Measurements from ENCODE around the gene OR5AU1.

Gene OR5AU1

DNA sequence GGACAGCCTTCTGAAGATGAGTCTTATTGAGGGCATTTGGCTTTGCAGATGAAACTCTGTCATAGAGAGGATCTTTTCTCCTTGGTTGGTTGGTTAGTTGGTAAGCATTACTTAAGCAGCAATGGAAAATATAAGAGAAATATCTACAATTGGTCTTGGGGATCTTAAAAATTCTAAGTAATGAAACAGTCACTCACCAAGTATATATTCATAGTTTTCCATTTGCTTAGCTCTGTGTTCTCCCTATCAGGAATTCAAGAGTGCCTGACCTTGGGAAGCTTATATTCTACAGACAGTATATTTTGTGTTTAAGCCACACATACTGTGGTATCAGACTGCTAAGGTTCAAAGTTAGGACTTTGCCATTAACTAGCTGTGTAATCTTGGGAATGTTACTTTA is at the start of gene OR5AU1:
Gene OR5AU1 (minus strand): TSS at position 101 of the 400 bp plus-strand sequence. CDS start 191 bp downstream, outside the sequence.
- DNase-seq (ENCODE audit: low read depth, low spot score): no peak

DNA sequence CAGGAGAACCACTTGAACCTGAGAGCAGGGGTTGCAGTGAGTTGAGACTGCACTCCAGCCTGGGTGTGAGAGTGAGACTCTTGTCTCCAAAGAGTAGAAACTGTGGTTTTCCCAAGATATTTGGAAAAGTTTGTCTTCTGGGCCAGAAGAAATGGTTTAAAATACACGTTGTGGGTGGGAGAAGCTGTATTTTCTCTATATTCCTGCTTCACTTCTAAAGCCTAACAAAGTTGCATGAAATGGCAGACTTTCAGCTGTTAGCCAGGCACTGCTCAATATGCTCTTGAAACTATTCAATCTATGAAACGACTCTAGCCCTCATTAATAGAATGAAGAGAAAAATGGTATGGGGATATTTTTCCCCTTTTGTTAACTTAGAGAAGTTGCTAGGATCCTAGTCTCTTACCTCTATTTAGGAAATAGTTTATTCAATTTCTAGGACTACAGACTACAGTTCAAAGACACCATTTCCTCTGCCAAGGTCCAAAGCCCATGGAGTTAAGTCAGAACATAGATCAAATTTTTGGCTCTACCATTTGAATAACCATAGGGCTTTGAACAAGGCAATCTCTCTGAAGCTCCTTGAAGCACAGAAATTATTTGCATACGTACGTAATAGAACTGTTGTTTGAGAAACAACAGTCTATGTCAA is 49.3 kb upstream of the OR5AU1 start:
- no peak for DNase-seq (ENCODE audit: low read depth, low spot score)

DNA sequence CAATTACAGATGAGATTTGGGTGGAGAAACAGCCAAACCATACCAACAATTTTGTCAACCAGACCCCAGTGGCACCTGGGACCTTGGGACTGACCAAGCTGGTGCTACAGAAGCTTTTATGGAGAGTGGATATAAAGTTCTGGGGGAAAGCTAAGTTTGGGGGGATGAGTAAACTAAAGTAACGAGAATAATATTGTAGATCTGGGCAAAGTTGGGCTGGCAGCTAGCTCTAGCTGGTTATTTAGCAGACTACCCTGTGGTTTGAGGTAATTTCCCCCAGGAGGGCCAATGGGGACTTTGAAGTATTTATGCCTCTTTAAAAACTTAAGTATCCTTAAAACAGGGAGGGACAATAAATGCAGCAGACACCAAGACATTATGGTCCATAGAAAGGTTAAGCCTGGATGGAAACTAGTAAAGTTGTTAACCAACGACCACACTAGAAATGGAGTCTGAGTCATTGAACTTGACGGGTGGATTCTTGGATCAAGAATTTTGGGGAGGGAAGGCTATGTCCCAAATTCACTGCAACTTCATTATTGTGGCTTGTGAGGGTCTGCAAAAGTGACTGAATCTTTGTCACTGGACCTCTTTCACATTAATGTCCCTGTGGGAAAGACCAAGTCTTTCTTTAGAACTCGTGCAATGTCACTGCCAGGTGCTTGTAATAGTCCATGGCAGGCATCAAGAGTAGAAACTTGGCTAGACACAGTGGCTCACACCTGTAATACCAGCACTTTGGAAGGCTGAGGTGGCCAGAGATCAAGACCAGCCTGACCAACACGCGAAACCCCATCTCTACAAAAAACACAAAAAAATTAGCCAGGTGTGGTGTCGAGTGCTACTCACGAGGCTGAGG is 48.5 kb upstream of the OR5AU1 start:
- no peak for DNase-seq (ENCODE audit: low read depth, low spot score)

DNA sequence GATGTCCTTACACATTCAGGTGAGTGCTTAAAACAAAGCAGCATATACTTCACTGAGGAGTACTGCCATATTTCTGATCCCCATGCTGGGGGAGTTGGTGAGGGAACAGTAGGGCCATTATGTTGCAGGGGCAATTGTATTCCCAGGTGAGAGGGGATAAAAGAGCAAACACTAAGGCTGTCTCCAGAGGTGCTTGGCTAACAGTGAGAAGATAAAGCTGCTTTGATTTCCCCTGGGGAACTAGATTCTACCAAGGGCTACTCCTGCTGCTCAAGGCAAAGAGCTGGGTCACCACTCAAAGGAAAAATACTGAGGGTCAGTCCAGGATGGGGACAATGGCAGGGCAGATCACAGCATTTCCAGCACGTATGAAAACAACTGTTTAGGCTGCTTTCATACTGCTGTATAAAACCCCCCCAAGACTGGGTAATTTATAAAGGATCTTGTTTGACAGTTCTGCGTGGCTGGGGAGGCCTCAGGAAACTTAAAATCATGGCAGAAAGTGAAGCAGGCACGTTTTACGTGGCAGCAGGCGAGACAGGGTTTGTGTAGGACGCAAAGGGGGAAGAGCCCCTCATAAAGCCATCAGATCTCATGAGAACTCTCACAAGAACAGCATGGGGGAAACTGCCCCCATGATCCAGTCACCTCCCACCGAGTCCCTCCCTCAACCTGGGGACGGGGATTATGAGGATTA is 47.8 kb upstream of the OR5AU1 start:
- DNase-seq (ENCODE audit: low read depth, low spot score): no peak

DNA sequence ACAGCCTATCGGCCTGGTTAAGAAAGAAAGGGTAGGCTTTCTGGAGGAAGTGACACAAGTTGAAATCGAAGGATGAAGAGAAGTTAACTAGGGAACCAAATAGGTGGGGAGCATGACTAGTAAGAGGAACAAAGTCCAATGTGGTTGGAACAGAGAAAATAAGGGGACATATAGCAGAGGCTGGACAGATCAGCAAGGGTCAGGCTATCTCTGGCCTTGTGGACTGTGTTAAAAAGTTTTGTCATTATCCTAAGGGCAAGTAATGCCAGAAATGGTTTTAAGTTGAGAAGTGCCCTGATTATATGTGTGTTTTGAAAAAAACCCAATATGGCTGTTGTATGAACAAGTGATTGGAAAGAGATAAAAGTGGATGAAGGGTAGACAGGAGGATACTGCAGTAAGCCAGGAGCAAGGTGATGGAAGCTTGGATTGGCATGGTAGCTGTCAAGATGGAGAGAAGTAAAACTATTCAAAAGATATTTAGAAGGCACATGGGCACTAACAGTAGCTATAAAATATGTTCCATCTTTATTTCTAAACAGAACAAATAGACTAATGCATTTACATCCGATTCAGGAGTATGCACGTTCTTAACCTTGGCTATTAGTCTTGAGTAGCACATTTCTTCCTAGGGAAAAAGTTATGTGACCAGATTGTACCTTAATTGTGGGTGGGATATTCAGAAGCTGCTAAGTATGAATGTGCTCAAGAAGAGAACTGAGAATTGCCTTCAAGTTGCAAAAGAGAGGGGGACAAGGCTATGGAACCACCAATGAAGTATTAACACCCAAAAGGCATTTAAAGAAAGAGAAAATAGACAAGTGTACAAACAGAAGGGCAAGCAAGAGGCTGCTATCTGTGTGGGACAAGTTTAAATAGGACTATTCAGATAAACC is 46.8 kb upstream of the OR5AU1 start:
- DNase-seq (ENCODE audit: low read depth, low spot score): no peak

DNA sequence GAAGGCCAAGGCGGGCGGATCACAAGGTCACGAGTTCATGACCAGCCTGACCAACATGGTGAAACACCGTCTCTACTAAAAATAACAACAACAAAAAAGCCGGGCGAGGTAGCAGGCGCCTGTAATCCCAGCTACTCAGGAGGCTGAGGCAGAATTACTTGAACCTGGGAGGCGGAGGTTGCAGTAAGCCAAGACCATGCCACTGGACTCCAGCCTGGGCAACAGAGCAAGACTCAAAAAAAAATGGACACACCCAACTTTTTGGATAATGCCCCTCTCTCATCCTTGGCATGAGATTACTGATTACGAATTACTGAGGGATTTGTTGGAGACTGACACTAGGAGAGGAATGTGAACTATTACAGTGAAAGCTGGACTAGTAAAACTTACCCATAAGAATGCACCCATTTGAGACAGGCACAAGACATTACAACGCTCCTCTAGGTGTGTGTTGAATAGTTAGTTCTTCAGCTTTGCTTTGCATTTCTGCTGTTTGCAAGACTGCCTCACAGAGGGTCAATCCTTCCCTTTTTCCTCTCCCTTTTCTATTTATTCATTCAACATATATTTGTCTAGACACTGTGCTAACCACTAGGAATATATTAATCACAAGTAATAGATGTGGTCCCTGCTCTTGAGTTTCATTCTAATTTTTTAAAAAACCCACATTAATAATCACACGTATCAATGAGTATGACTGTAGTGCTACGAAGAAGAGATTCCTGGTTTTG is 46.0 kb upstream of the OR5AU1 start:
- no peak for DNase-seq (ENCODE audit: low read depth, low spot score)

DNA sequence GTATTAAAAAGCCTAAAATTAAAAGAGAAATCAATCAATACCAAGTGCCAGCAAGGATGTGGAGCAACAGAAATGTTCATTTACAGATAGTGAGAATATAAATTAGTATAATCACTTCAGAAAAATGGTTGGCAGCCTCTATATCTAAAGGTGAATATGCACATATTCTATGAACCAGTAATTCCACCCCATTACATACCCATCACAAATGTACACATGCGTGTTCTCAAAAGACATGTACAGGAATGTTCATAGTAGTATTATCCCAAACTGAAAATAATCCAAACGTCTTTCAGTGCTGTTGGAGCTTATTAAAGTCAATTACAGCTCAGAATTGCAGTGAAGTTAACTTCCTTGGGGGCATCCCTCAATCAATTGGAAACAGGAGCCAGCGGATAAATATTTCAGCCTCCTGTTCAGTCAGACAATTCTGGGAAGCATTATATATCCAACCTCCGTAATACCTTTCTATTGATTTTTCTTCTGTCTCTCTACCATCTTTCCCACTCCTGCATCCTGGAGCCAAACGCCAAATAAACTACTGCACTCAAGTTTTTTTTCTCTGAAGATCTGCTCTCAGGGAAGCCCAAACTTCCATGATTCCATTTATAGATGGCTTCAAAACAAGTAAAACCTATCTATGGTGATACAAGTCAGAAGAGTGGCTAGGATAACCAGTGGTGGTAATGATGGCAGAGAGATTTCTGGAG is 45.0 kb upstream of the OR5AU1 start:
- no peak for DNase-seq (ENCODE audit: low read depth, low spot score)

DNA sequence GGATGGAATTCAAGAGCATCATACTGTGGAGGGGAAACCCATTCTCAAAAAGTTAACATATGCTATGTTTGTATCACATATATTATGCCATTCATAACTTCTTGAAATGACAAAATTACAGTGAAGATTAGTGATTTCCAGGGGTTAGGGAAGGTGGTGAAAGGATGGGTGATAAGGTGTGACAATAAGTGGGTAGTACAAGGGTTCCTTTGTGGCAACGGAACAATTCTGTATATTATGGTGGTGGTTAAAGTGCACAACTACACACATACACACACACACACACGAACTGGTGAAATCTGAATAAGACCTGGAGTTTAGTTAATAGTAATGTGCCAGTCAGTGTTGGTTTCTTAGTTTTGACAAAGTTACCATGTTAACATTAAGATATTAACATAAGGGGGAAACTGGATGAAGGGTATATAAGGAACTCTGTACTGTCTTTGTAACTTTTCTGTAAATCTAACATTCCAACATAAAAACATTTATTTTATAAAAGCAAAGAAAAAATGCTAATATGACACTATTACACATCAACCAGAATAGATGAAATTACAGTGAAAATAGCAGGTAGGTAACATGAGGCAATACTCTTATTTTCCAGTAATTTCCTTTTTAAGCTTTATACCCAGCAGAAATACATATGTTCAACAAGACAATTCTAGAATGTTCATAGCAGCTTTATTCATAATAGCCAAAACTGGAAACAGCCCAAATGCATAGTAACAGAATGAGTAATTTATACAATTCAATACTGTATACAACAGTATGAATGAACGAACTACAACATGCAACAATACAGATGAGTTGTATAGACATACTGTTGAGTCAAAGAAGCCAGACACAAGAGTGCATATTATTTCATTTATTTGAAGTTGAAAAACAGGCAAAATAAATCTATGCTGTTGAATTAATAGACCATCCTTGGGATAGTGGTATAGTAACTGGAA is 44.0 kb upstream of the OR5AU1 start:
- no peak for DNase-seq (ENCODE audit: low read depth, low spot score)

DNA sequence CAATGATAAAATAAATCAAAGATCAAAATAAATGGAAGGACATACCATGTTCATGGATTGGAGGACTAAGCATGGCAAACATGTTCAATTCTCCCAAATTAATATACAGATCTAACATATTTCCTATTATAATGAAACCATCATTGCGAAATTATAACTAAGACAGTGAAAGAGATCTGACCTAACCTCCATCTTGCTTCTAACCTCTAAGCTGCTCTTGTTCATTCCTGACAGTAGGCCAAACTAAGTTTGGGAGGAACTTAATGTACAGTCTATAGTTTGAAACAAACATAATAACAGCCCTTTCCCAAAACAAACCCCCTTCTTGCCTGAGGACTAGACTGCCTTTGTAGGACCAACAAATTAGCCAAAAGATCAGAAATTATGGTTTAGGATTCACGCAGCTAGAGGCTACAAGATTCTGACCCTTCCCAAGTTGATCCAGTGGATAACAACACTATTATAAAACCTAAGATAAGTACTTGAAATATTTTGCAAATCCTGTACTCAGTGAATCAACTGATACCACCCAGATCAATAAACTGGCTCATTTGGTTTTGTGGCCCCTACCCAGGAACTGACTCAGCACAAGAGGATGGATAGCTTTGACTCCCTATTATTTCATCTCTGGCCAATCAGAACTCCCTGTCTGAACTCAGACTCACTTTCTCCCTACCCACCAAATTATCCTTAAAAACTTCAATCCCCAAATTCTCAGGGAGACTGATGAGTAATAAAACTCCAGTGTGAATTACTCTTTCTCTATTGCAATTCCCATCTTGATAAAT is 41.7 kb upstream of the OR5AU1 start:
- no peak for DNase-seq (ENCODE audit: low read depth, low spot score)

DNA sequence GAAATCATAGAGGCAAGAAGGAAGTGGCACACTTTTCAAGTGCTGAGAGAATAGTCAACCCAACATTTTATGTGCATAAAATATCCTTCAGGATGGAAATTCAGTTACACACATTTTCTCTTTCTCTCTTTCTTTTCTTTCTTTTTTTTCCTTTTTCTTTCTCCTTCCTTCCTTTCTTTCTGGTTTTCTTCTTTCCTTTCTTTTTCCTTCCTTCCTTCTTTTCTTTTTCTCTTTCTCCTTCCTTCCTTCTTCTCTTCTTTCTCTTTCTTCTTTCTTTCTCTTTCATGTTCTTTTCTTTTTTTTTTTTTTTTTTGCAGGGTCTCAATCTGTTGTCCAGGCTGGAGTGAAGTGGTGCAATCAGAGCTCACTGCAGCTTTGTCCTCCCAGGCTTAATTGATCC is 38.7 kb upstream of the OR5AU1 start:
- DNase-seq (ENCODE audit: low read depth, low spot score): no peak

DNA sequence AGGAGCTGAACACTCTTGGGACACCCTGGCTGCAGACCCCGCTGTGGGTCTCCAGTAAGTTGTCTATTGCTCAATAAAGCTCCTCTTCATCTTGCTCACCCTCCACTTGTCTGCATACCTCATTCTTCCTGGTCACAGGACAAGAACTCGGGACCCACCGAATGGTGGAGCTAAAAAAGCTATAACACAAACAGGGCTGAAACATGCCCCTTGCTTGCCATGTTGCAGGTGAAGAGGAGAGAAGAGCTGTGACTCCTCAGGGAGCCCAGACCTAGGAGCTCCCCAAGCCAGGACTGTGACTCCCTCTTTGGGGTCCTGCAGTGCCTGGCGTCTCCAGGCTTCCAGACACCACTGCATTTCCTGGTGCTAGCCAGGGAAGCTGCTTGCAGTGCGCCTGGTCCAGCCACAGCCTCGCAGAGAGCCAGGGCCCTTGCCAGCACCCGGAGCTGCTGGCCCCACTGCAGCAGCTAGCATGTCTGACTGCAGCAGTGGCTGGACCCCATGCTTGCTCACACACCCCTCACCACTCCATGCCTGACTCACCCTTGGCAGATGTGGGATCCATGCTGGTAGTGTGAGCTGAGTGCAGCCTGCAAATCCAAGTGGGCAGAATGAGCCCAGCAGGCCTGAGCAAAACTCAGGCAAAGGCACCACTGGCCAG is 37.1 kb upstream of the OR5AU1 start:
- no peak for DNase-seq (ENCODE audit: low read depth, low spot score)

DNA sequence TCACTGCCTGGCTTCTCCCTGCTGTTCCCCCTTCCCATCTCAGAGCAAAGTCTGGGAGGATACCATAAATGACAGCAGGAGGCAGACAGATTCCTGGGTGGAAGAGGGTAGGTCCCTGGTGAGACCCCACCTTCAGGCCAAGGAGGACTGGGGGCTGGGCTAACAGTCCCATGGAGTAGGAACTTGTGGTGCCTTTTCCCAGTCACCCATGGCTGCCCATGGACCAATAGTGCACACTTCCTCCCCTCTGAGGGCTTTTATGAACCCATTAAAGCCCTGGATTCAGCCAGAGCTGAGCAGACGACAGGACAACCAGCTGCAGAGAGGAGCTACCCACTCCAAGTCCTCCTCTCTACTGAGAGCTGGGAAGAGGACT is 36.6 kb upstream of the OR5AU1 start:
- DNase-seq (ENCODE audit: low read depth, low spot score): no peak

DNA sequence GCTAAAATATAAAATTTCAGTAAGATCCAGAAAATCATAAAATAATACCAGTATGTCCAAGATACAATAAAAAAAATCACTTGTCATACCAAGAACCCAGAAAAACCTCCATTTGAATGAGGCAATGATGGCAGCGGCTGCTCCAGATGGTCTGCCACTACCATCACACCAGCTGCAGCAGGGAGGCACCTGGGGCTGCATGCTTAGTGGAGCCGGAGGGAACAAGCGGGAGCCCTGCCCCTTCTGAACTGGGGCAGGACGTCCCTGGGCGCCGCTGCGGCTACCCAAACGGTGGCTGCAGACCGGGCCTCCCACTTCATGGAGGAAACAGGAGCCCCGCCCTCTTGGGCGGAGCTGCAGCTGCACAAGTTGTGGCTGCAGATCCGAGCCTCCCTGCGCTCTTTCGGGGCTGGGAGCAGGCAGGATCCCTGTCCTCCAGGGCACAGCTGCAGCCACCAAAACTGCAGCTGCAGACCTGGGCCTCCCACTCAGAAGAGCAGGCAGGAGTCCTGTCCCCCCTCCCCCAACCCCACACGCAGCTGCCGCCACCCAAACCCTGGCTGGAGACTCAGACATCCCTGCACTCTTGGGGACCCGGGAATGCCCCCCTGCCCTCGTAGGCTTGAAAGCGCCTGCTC is 36.1 kb upstream of the OR5AU1 start:
- DNase-seq (ENCODE audit: low read depth, low spot score): peak; percentile 44

DNA sequence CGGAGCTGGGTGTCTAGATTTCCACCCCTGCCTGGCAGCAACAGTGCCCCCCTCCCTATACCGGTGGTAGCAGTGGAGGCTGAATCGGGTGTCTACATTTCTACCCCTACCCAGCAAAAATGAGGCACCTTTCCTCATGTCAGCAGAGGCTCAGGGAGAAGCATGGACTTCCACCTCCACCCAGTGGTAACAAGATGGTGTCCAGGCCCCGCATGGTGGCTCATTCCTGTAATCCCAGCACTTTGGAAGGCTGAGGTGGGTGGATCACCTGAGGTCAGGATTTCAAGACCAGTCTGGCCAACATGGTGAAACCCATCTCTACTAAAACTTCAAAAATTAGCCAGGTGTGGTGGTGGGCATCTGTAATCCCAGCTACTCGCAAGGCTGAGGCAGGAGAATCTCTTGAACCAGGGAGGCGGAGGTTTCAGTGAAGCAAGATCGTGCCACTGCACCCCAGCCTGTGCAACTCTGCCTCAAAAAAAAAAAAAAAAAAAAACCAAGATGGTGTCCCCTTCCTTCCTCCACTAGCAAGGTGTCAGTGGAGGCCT is 35.5 kb upstream of the OR5AU1 start:
- DNase-seq (ENCODE audit: low read depth, low spot score): no peak

DNA sequence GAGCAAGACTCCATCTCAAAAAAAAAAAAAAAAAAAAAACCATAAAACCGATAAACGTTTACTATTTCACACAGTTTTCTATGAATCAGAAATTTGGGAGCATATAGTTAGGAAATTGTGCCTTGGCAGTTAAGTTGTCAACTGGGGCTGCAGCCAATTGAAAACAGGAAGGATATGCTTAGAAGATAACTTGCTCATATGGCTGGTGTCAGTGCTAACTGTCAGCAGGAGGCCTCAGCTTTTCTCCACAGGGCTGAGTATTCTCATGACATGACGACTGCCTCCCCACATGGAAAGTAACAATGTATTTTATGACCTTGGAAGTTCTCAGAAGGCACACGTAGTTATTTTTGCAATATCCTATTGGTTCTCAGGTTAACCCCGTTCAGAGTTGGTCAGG is 29.6 kb upstream of the OR5AU1 start:
- no peak for DNase-seq (ENCODE audit: low read depth, low spot score)

DNA sequence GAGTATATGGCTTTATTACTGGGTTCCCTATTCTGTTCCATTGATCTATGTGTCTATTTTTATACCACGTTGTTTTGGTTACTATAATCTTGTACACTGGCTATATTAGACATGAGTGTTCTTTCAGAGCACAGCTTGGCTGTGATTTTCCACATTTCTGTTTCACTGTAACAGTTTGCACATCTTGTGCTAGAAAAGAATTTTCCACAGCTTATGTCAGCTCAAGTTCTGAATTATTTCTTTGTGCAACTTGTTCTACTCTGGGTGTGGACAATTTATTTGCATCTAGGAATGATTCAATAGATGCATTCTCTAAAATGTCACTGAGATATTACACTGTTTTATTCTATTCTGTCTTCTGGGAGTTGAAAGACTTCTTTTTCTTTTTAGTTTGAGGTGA is 28.4 kb upstream of the OR5AU1 start:
- no peak for DNase-seq (ENCODE audit: low read depth, low spot score)

DNA sequence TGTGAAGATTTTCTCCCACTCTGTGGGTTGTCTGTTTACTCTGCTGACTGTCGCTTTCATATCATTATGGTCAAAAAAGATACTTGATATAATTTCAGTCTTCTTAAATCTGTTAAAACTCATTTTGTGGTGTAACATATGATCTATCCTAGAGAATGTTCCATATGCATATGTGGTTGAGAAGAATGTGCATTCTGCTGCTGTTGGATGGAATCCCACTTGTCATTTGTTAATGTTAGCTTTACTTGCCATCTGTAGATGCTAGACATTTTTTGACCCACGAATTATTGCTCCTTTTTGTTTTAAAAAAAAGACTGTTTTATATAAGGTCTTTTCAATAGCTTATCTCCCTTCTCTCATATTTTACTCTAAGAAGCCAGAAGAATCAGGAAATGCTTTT is 26.3 kb upstream of the OR5AU1 start:
- DNase-seq (ENCODE audit: low read depth, low spot score): no peak

Measured in astrocyte of the hippocampus (primary cell).